AG04450 (cell line): ENCODE measurements around the gene VWA2. TPM values are rescaled to one million over a fixed set of nuclear protein-coding genes. Genes with fewer than 3 reads are reported as not detected.

Experiments used
- CTCF ChIA-PET: fragments of 300-600, 350-600 bp; formaldehyde crosslinking; extraction: SDS; loops from one replicate; lab custom pipeline; 2022; ENCODE audit warnings: antibody characterized with exemption, inconsistent platforms; lab: Charles Lee
- POLR2A ChIA-PET: fragments of 350-600 bp; formaldehyde crosslinking; extraction: SDS; loops from one replicate; lab custom pipeline; 2021; ENCODE audit warnings: antibody characterized with exemption, inconsistent platforms; lab: Yijun Ruan, JAX
- DNase-seq: peaks from one replicate; pipeline ENCODE4 v3.0.0-alpha.2; 2011; ENCODE audit warnings: low read depth, low spot score
- H3K27ac ChIP-seq: one replicate; pipeline ENCODE4 v1.5.1; 2012; ENCODE audit warnings: low read depth, low read length, control low read depth
- H3K27me3 ChIP-seq: one replicate; pipeline ENCODE4 v1.6.0; 2012; ENCODE audit warnings: low read length; ENCODE audit not compliant: control insufficient read depth, insufficient read depth
- H3K4me3 ChIP-seq: 2 replicates; pipeline ENCODE4 v1.5.1; 2011; ENCODE audit warnings: mild to moderate bottlenecking, low read depth, low read length, control low read depth
- H3K9me3 ChIP-seq: 2 replicates; pipeline ENCODE4 v1.5.1; 2012; ENCODE audit warnings: low read length; ENCODE audit not compliant: control insufficient read depth, insufficient read depth
- polyA plus RNA-seq: library from polyadenylated mRNA; depleted of rRNA; stranded (reverse); fragments of >200 nt; gene quantifications from 2 replicates; pipeline ENCODE4 v1.2.3, GENCODE V29; 2011
- TF ChIP-seq, protein P1 (sequence below): IDR thresholded peaks from 2 replicates; pipeline ENCODE4 v1.5.1; 2011; ENCODE audit warnings: low read depth, low read length, control low read depth, inconsistent platforms

Gene VWA2
- polyA plus RNA-seq, 1 experiment: not detected

GRCh38 chr10:114297136-114297705 is 58.2 kb downstream of the VWA2 start:
- peaks cover 14% of the 10 kb centered on the region for H3K9me3 ChIP-seq
- H3K27me3 ChIP-seq: peaks cover 5% of the 10 kb centered on the region
- TF ChIP-seq, protein P1, sequence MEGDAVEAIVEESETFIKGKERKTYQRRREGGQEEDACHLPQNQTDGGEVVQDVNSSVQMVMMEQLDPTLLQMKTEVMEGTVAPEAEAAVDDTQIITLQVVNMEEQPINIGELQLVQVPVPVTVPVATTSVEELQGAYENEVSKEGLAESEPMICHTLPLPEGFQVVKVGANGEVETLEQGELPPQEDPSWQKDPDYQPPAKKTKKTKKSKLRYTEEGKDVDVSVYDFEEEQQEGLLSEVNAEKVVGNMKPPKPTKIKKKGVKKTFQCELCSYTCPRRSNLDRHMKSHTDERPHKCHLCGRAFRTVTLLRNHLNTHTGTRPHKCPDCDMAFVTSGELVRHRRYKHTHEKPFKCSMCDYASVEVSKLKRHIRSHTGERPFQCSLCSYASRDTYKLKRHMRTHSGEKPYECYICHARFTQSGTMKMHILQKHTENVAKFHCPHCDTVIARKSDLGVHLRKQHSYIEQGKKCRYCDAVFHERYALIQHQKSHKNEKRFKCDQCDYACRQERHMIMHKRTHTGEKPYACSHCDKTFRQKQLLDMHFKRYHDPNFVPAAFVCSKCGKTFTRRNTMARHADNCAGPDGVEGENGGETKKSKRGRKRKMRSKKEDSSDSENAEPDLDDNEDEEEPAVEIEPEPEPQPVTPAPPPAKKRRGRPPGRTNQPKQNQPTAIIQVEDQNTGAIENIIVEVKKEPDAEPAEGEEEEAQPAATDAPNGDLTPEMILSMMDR: no peak
- no peak overlapping the region for H3K4me3 ChIP-seq
- H3K27ac ChIP-seq: no peak overlapping the region
- POLR2A ChIA-PET: no interaction called here
- DNase-seq: no peak
- CTCF ChIA-PET: no interaction called here

DNA sequence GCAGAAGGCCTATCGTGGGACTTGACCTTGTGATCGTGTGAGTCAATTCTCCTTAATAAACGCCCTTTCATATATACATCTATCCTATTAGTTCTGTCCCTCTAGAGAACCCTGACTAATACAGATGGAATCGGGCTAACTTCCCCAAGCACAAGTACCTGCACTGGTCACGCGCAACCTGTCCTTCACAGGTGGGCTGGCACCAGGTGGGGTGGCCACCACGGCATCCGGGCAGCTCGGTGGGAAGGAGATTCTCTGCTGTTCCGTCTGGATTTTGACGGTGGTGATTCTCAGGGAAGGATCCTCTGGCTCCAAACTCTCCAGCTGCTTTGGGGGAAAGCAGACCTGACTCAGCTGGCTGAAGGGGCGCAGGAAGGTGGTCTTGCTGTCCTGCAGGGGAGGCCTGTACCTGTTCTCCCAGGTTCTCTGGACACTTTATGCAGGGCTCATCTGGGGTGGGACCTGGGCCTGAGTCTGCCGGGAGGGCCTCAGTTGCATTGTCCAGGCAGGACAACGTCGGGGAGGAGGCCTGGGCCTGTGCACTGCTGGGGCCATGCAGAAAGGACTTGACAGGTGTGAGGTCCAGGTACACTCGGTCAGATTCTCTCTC is 61.1 kb downstream of the VWA2 start:
- ChIA-PET CTCF (no interaction called here), POLR2A (no interaction called here)
- H3K27ac ChIP-seq: no peak overlapping the region
- TF ChIP-seq, protein P1: no peak
- H3K27me3 ChIP-seq: peaks cover 12% of the 10 kb centered on the region
- H3K4me3 ChIP-seq: no peak overlapping the region
- H3K9me3 ChIP-seq: peaks cover 14% of the 10 kb centered on the region
- DNase-seq: no peak

DNA sequence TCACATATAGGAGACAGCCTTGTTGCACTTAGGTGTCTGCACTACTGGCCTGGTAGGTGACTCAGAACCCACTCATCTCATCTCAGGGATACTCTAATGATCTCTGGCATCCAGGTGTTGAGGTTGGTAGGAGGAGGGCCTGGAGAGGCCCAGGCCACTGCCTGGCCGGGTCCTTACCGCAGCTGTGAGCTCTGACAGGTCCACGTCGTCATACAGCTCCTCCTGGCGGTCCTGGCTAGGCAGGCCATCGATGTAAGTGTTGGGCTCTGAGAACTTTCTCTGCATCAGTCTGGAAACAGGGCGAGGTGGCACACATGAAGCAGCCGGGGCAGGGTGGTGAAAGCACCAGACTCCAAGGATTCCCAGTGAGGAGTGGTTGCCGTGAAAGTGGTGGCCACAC is 62.1 kb downstream of the VWA2 start:
- ChIA-PET POLR2A (no interaction called here), CTCF (no interaction called here)
- Histone ChIP-seq H3K27ac (no peak overlapping the region), H3K4me3 (no peak overlapping the region), H3K27me3 (peaks cover 12% of the 10 kb centered on the region), H3K9me3 (peaks cover 12% of the 10 kb centered on the region)
- TF ChIP-seq, protein P1: no peak; the same call in 1 of the 2 replicates
- DNase-seq: no peak

GRCh38 chr10:114301951-114302710 is 63.1 kb downstream of the VWA2 start:
- H3K9me3 ChIP-seq: peaks cover 3% of the 10 kb centered on the region
- ChIA-PET POLR2A (no interaction called here), CTCF (interaction anchor here (1.3 to 3.1 kb wide), 7 partner anchors 131 to 828 kb away, joined by 4 to 27 read pairs (median 12); no protein-coding TSS in a partner anchor)
- DNase-seq: no peak
- TF ChIP-seq, protein P1: no peak
- H3K27ac ChIP-seq: no peak overlapping the region
- peaks cover 12% of the 10 kb centered on the region for H3K27me3 ChIP-seq
- no peak overlapping the region for H3K4me3 ChIP-seq
